ENCODE data around the gene BCL11B.
A peak's percentile ranks its signal among the peaks of the same experiment; 100 is the strongest.
"Not testable (repeated sequence)": the region's sequence is repeated elsewhere in the genome, so short reads cannot be mapped to it uniquely, and the experiment has no call there.

BCL11B gene

GRCh38 chr14:99241325-99242010, 30.5 kb downstream of the BCL11B start:
- DNase-seq (ENCODE audit: low read depth, low spot score), result no peak

GRCh38 chr14:99240627-99241324, 31.2 kb downstream of the BCL11B start:
- no peak for DNase-seq (ENCODE audit: low read depth, low spot score)

DNA sequence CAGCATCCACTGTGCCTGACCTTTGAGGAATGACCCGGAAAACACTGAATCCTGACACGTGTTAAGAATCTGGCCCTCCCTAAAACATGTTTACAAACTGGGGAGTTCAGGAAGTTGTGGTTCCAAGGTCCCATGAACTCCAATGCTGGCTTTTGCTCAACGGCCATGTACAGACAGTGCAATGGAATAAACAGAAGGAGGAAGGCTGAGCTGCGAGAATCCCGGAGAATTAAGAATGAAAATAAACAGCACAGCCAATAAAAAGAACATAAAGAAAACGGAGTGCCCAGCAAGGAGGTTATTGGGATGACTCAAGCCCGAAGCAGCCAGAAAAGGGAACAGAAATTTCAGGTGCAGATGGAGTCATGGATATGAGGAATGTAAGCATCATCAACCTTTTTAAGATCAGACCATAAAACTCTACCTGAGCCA, 32.3 kb downstream of the BCL11B start:
- DNase-seq (ENCODE audit: low read depth, low spot score), result no peak

DNA sequence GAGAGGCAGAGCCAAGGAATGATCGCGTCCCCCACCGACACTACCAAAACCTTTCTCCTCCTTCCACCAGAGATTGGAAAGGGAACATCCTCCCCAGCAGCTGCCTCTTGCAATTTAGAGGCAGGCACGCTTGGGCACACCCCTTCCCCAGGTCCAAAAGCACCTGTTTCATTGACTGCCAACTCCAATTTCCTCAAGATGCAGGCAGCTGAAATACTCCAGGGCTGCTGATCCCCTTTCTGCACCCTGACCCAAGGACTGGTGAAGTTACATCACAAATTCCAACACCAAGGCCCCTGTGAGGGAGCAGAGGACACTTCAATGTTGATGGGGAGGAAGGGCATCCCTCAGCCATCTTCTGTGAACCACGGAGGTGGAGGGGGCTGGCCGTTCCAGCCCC, 33.8 kb downstream of the BCL11B start:
- no peak for DNase-seq (ENCODE audit: low read depth, low spot score)

DNA sequence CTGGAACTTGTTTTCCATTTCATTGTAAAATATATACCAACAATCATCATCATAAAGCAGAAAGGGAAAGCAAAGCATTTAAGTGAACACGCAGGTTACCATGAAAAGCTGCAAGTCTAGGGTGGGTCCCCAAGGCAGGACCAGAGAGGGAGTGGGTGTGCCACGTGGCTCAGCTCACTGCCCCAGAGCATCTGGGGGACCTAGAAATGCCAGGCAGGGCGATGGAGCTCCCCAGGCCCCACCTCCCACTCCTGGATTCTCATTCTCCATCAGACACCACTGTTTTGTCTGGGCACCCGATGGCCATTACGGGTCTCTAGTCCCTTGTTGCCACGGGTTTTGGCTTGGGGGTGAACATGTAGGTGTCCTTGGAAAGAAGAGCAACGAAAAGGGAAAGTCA, 34.7 kb downstream of the BCL11B start:
- no peak for DNase-seq (ENCODE audit: low read depth, low spot score)

DNA sequence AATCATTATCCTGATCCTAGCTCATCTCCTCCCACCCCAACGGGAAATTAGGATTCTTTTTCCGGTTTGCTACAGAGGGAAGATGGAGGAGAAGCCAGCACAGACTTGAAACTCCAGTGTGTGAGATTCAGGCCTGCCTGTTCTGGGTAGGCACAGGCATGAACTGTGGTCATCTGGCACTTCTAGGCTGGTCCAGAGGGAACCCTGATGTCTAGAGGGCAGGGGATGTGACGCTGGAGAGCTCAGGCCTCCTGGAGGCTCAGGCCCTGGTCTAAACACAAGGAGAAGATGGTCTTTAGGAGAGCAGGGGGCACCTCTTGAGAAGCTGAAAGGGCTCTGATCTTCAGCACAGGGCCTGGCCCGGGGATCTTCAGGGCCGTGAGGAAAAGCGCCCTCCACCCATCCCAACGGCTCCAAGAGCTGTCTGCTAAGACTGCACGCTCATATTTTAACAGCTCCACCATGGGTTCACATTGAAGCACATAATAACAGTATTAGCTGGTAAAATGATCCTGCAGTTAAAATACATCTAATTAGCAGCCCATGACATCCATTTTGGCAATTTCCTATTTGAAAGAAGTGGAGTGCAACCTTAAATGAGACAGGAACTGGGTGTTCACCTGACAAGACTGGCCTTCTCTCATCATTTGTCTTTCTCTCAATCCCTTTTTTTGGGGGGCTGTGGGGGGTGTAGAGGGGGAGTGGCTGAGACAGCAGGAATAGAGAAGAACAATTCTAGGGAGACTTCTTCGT, 35.4 kb downstream of the BCL11B start:
- DNase-seq (ENCODE audit: low read depth, low spot score), result no peak

DNA sequence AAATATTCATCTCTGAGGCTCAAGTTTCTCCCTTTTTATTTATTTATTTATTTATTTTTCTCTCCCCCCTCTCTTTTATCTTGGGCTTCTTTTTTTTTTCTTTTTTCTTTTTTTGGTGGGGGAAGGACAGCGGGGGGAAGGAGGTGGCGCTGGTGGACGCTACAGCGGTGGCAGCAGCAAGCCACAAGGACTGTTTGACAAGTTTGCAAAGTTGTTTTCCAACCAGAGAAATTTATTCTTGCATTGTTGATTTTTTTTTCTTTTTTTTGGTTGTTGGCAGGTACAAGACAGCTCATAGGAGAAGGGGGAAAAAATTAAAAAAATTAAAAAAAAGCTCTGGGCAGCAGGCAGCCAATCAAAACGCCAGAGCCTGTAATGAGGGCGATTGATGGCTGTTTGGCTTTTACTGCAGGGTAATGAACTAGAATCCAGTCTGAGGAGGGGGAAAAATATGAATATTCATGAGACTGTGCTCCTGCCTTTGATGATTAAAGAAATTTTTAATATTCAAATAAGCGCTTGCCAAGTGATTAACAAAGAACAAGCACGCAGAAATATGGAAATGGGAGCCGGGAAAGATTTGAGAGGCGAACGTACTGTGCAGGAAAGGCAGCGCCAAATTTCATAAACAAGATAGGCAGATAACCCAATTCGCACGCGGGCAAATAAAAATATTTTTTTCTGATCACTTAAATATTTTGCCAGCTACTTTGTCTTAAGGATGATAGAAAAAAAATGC, 36.2 kb downstream of the BCL11B start:
- no peak for DNase-seq (ENCODE audit: low read depth, low spot score)

- DNase-seq (ENCODE audit: low read depth, low spot score), result peak; percentile 64
Measured at GRCh38 chr14:99234961-99235571, 36.9 kb downstream of the BCL11B start.

DNA sequence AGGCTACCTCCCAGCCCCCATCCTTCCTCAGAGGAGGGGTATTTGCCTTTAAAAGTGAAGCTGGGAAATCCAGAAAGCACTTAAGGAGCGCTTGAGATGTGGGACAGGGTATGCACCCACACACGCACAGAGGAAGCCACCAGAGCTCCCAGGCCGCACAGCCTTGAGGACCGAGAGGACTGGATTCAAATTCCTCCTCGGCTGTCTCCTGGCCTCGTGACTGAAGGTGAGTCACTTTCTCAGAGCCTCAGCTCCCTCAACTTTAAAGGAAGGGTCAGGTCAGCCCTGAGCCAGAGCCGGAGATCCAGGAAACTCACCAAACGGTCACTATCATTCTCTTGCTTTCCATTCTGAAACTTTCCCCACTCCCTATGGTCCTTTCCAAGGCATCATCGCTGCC, 37.6 kb downstream of the BCL11B start:
- DNase-seq (ENCODE audit: low read depth, low spot score), result no peak

- no peak for DNase-seq (ENCODE audit: low read depth, low spot score)
Measured at GRCh38 chr14:99233222-99234035, 38.6 kb downstream of the BCL11B start.

GRCh38 chr14:99232714-99233214, 39.2 kb downstream of the BCL11B start:
- DNase-seq (ENCODE audit: low read depth, low spot score), result no peak

DNA sequence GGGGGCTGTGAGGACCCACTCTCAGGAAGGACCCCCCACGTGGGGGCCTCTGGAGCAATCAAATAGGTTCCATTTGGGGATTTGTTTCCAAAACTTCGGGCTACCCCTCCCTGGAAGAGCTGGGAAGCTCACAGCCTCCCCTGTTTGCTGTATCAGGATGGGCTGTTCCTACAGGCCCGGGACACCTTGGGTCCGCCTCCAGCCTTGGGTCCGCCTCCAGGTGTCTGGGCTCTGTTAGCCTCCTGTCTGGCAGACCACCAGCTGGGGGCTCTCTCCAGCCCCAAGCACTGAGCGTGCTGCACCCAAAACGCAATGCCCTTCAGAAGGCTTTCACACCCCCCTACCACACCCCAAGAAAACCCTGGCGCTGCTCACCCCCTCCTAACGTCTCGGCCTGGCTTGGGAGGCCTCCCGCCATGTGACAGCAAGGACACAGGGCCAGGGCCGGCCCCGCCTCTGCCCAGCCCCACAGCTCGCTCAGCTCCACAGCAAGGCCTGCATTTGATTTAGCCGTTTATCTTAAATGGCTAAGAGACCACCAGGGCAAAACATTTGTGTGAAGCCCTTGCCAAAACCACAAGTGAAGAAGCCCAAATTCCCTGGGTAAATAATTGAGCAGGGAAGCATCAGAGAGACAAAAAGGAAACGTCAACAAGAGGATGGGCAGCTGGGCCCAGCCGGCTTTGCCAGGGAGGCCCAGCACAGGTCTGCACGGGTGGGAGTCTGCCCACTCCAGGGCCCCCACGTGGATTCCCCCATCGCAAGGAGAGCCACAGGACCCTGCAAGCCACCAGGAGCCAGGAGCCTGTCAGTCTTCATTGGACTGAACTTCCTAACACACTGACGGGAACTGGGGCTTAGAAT, 39.9 kb downstream of the BCL11B start:
- DNase-seq (ENCODE audit: low read depth, low spot score), result no peak

DNA sequence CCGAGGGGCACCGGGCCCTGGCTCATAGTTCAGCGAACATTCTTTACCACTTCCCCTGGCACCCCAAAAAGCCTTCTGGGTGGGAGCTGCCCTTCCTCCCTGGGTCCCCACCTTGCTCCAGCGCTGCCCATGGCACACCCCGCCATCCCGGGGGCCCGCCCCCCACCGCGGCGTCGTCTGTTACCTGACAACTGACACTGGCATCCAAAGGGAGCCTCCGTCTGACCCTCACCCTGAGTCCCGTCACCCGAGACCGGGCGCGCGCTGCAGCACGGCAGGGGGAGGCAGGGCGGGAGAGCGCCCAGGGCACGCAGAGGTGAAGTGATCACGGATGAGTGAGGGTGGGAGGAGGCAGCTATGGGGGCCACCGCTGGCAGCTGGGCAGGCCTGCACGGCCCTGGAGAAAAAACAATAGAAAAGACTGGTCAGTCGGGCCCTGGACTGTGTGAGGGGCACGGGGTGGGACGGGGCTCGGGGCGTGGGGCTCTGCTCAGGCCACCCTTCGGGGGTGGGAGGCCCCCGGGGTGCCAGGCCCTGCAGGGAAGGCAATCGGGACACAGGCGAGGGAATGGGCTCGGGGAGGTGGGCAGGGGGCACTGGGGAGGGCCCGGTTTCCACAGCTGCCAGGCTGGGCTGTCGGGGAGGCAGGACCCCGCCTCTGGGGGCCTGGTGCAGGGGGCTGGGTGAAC, 40.7 kb downstream of the BCL11B start:
- no peak for DNase-seq (ENCODE audit: low read depth, low spot score)

DNA sequence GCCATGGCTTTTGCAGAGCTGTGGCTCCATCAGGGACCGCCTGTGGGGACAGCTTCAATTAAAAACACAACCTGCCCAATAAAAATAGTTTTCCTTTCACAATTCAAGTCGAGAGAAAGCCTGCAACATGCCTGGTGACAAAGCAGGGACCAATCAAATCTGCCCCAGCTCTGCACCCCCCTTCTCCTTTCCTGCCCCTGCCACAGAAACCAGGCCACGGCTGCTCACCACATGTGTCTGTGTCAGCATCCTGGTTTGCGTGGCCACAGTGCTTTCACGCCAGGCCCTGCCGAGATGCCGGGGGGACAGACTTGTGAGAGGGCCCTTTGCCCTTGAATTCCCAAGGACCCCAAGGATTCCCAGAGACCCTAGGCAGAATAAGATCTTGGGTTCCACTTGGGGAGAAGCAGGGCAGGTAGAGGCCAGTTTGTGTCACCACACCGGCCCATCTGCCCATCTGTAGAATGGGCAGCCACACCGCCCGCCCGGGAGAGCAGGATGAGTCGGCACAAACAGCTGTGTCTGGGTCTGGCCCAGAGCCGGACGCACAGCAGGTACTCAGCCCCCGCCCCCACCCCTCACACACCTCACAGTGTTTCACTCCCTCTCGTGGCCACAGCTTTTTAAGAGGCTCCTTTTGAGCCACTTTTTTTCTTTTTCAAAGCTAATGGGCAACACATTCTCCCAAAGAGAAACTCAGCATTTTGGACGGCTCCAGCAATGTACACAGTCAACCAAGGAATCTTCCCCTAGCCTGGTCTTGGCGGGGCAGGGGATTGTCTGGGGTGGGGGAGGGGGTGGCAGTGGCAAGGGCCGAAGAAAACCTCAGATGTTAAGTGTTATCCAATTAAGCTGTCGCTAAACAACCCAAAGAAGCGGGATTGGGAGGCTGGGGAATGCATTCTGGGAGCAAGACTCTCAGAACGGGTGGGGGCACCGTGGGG, 41.5 kb downstream of the BCL11B start:
- peak; percentile 63 for DNase-seq (ENCODE audit: low read depth, low spot score)

GRCh38 chr14:99229654-99230207, 42.3 kb downstream of the BCL11B start:
- no peak for DNase-seq (ENCODE audit: low read depth, low spot score)

- DNase-seq (ENCODE audit: low read depth, low spot score), result not testable (repeated sequence)
Measured at GRCh38 chr14:99228760-99229159, 43.2 kb downstream of the BCL11B start.

- no peak for DNase-seq (ENCODE audit: low read depth, low spot score)
Measured at GRCh38 chr14:99226687-99227086, 45.3 kb downstream of the BCL11B start.

Measured in activated naive CD8-positive, alpha-beta T cell treated with anti-CD3 and anti-CD28 coated beads, Interleukin-2, amount 50 U/mL, for 16 hours (primary cell).